ENCODE results near the gene PLEKHA6. TPM values are rescaled to one million over a fixed set of nuclear protein-coding genes. Genes with fewer than 3 reads are reported as not detected.

PLEKHA6 gene
- total and polyA plus RNA-seq, 2 experiments from 2014 or later: 2.8 to 6.2 TPM

DNA sequence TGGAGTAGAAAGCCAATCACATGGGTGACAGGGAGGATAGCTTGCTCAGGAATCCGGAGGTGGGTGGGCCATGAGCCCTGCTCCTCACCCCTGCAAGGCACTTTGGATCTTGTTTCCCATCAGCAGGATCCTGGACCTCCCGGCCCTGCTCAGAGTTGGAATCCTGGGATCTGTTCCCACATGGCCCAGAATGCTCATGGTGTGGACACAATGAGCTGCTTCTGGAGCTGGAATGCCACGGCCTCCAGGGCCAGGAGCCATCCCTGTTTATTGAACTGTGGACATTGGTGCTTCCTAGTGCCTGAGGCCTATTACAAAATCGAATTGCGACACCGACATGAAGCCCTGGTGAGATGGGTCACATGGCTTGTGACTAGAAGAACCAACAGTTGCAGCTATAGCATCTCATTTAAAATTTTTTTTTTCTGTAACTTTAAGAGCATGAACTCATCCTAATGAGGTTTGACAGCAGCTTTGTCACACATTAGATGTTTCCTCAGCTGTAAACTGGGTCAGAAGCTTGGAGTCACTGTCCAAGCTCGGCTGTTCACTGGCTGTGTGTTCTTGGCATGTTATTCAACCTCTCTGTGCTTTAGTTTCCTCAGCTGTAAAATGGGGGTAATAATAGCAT is 105.6 kb downstream of the PLEKHA6 start:
- Mint-ChIP-seq H3K27ac (peak overlapping the region; percentile 88), H3K4me1 (peaks cover 68% of the 10 kb centered on the region), H3K4me3 (no peak overlapping the region), H3K9me3 (no peaks in the 10 kb centered on the region), H3K36me3 (ENCODE audit: low read depth) (peaks cover 23% of the 10 kb centered on the region; the same call in 2 of the 3 replicates), H3K27me3 (ENCODE audit: insufficient read depth, low read depth, poor library complexity) (peaks cover 15% of the 10 kb centered on the region)
- Histone ChIP-seq H4K20me1 (replicated peaks; ENCODE audit: insufficient read depth) (no peaks in the 10 kb centered on the region), H3K9me2 (ENCODE audit: insufficient read depth) (no peaks in the 10 kb centered on the region), H3K4me2 (peak overlapping the region; percentile 59), H3K79me2 (replicated peaks; ENCODE audit: insufficient read depth) (no peaks in the 10 kb centered on the region), H3F3A (replicated peaks; ENCODE audit: low read depth) (peaks cover 5% of the 10 kb centered on the region; the same call in 1 of the 2 replicates), H3K4me1 (ENCODE audit: insufficient read depth) (peaks cover 37% of the 10 kb centered on the region), H3K27me3 (ENCODE audit: insufficient read depth) (no peaks in the 10 kb centered on the region), H3K4me3 (no peak overlapping the region; the same call in 1 of the 2 replicates), H3K27ac (ENCODE audit: low read depth) (peak overlapping the region; percentile 71), H2AFZ (no peak overlapping the region), H3K36me3 (ENCODE audit: insufficient read depth) (no peaks in the 10 kb centered on the region)
- DNase-seq (ENCODE audit: low spot score) (peak; percentile 45), ATAC-seq (no peak)
- TF ChIP-seq EZH2 (IDR thresholded peaks at IDR 0.05; ENCODE audit: low read depth, unreplicated experiment): no peak
- no peak for TF ChIP-seq CREB1 (CRISPR knock-in tag; IDR thresholded peaks at IDR 0.05; ENCODE audit: low read depth)
- TF ChIP-seq EZH2phosphoT487 (IDR thresholded peaks at IDR 0.05; ENCODE audit: unreplicated experiment): no peak
- TF ChIP-seq, protein P1, sequence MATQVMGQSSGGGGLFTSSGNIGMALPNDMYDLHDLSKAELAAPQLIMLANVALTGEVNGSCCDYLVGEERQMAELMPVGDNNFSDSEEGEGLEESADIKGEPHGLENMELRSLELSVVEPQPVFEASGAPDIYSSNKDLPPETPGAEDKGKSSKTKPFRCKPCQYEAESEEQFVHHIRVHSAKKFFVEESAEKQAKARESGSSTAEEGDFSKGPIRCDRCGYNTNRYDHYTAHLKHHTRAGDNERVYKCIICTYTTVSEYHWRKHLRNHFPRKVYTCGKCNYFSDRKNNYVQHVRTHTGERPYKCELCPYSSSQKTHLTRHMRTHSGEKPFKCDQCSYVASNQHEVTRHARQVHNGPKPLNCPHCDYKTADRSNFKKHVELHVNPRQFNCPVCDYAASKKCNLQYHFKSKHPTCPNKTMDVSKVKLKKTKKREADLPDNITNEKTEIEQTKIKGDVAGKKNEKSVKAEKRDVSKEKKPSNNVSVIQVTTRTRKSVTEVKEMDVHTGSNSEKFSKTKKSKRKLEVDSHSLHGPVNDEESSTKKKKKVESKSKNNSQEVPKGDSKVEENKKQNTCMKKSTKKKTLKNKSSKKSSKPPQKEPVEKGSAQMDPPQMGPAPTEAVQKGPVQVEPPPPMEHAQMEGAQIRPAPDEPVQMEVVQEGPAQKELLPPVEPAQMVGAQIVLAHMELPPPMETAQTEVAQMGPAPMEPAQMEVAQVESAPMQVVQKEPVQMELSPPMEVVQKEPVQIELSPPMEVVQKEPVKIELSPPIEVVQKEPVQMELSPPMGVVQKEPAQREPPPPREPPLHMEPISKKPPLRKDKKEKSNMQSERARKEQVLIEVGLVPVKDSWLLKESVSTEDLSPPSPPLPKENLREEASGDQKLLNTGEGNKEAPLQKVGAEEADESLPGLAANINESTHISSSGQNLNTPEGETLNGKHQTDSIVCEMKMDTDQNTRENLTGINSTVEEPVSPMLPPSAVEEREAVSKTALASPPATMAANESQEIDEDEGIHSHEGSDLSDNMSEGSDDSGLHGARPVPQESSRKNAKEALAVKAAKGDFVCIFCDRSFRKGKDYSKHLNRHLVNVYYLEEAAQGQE (IDR thresholded peaks at IDR 0.05; ENCODE audit: unreplicated experiment): no peak
- no peak for TF ChIP-seq ZNF462 (CRISPR knock-in tag; IDR thresholded peaks at IDR 0.05)
- TF ChIP-seq STAT1 (IDR thresholded peaks at IDR 0.05; ENCODE audit: unreplicated experiment): no peak
- no peak for TF ChIP-seq ZNF331 (CRISPR knock-in tag; IDR thresholded peaks at IDR 0.05; ENCODE audit: low read depth)
- TF ChIP-seq NANOG (IDR thresholded peaks at IDR 0.05; ENCODE audit: borderline replicate concordance): no peak
- TF ChIP-seq POLR2AphosphoS5 (IDR thresholded peaks at IDR 0.05; ENCODE audit: low read depth): no peak
- TF ChIP-seq, protein P2, sequence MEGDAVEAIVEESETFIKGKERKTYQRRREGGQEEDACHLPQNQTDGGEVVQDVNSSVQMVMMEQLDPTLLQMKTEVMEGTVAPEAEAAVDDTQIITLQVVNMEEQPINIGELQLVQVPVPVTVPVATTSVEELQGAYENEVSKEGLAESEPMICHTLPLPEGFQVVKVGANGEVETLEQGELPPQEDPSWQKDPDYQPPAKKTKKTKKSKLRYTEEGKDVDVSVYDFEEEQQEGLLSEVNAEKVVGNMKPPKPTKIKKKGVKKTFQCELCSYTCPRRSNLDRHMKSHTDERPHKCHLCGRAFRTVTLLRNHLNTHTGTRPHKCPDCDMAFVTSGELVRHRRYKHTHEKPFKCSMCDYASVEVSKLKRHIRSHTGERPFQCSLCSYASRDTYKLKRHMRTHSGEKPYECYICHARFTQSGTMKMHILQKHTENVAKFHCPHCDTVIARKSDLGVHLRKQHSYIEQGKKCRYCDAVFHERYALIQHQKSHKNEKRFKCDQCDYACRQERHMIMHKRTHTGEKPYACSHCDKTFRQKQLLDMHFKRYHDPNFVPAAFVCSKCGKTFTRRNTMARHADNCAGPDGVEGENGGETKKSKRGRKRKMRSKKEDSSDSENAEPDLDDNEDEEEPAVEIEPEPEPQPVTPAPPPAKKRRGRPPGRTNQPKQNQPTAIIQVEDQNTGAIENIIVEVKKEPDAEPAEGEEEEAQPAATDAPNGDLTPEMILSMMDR (conservative IDR thresholded peaks at IDR 0.05; ENCODE audit: low read depth in 2 of 2): no peak
- TF ChIP-seq JUNB (IDR thresholded peaks at IDR 0.05; ENCODE audit: unreplicated experiment): no peak
- TF ChIP-seq ETS1 (IDR thresholded peaks at IDR 0.05): no peak
- no peak for TF ChIP-seq ZNF114 (CRISPR knock-in tag; IDR thresholded peaks at IDR 0.05)

Measured in GM23338 (cell line).